Stimulated activated CD4-positive, alpha-beta T cell treated with anti-CD3 and anti-CD28 coated beads, Interleukin-4, amount 100 ng/mL, for 24 hours (primary cell): ENCODE results near the gene TMEM222.
"Not testable (repeated sequence)": the region's sequence is repeated elsewhere in the genome, so short reads cannot be mapped to it uniquely, and the experiment has no call there.

ENCODE experiments used
- DNase-seq: peaks from one replicate; pipeline ENCODE4 v3.0.0-alpha.2; 2020

The TMEM222 gene

GRCh38 chr1:27321813-27322568 is at the start of gene TMEM222:
Gene TMEM222 (plus strand): TSS chr1:27322163. CDS start chr1:27322198, 35 bp downstream.
- DNase-seq: peak; percentile 97

- DNase-seq: no peak
These were observed 47.8 kb upstream of the TMEM222 start for GRCh38 chr1:27274204-27274603.

DNA sequence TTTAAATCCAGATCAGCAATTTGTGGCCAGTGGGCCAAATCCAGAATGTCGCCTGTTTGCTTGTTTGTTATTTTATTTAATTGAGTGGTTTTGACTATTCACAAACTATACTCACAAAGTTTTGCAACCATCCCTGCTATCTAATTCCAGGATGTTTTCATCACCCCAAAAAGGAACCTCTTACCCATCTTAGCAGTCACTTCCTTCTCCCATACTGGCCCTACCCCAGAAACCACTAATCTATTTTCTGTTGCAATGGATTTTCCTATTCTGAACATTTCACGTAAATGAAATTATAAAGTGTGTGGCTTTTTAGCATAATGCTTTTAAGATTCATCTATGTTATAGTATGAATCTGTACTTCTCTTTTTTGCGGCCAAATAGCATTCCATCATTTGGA is 46.3 kb upstream of the TMEM222 start:
- DNase-seq: no peak

DNA sequence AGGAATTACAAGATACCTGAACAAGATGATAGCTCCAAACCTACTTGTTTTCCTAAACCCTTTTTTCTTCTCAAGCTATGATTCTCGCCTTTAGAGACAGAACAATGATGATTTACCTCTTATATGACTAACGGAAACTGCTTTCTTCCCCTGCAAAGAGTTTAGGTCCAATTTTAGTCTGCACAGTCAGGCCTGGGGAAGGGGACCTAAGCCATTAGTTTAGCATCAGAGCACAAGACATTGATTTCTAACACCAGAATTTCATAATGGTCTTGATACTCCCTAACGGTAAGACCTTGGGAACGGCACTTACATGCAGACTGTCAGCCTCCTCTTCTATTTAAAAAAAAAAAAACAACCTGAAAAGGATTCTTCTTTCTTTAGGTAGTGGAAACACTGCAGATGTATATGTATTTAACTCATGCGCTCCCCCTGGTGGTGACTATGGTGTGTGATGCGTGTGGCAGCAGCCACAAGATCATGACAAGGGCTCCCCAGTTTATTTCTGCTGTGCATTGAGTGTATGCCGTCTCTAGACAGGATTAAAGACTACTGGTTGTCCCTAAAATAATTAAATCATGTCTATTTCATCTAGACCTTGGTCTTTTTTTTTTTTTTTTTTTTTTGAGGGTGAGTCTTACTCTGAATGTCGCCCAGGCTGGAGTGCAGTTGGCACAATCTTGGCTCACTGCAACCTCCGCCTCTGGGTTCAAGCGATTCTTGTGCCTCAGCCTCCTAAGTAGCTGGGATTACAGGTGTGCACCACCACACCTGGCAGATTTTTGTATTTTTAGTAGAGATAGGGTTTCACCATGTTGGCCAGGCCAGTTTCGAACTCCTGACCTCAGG is 37.3 kb upstream of the TMEM222 start:
- peak; percentile 93 for DNase-seq

- no peak for DNase-seq
These were observed 36.7 kb upstream of the TMEM222 start for GRCh38 chr1:27285274-27285660.

GRCh38 chr1:27285821-27286220 is 36.1 kb upstream of the TMEM222 start:
- not testable (repeated sequence) for DNase-seq

DNA sequence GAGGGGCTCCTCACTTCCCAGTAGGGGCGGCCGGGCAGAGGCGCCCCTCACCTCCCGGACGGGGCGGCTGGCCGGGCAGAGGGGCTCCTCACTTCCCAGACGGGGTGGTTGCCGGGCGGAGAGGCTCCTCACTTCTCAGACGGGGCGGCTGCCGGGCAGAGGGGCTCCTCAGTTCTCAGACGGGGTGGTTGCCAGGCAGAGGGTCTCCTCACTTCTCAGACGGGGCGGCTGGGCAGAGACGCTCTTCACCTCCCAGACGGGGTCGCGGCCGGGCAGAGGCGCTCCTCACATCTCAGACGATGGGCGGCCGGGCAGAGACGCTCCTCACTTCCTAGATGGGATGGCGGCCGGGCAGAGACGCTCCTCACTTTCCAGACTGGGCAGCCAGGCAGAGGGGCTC is 32.8 kb upstream of the TMEM222 start:
- not testable (repeated sequence) for DNase-seq

- DNase-seq: no peak
These were observed 31.4 kb upstream of the TMEM222 start for GRCh38 chr1:27290581-27290980.

DNA sequence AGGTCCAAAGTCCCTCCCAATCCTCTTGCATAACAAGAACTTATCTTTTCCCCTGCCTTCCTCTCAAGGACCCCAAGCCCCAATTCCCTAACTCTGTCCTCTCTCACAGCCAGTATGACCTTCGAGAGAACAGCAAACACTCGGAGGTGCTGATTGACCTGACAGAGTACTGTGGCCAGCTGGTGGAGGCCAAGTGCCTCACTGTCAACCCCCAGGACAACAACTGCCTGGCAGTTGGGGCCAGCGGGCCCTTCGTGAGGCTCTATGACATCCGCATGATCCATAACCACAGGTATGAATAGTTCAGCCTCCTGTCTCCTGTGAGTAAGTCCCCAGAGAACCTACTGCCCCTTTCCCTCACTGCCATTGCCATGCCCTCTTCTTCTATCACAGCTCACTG is 29.9 kb upstream of the TMEM222 start:
- DNase-seq: no peak

DNA sequence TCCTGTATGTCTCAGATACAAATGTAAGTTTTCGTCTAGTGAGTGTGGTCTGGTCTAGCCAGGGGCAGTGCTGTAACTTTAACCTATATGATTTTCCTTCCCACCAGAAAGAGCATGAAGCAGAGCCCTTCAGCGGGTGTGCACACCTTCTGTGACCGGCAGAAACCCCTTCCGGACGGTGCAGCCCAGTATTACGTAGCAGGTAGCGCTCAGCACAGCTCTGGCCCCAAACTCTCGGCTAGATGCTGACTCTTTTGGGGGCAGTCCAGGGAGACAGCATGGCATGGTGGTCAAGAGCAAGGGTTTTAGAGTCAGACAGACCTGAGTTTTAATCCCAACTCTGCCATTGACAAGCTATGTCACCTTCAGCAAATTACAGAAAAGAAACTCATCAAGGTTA is 28.0 kb upstream of the TMEM222 start:
- no peak for DNase-seq

GRCh38 chr1:27296773-27297291 is 25.1 kb upstream of the TMEM222 start:
- peak; percentile 76 for DNase-seq

DNA sequence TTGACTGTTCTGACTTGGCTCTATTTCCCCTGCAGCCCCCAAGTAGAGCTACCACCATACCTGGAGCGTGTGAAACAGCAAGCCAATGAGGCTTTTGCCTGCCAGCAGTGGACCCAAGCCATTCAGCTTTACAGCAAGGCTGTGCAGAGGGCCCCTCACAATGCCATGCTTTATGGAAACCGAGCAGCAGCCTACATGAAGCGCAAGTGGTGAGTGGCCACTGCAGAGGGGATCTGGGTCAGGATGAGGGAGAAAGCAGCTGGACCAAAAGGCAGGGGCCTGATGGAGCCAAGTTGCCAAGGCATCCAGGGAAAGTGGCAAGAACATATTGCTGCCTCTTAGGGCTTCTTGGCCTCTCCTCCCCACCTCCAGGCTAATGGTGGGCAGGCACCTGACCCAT is 24.1 kb upstream of the TMEM222 start:
- DNase-seq: no peak

- DNase-seq: no peak
These were observed 23.2 kb upstream of the TMEM222 start for GRCh38 chr1:27298632-27299384.

- DNase-seq: no peak
These were observed 22.3 kb upstream of the TMEM222 start for GRCh38 chr1:27299385-27300271.

DNA sequence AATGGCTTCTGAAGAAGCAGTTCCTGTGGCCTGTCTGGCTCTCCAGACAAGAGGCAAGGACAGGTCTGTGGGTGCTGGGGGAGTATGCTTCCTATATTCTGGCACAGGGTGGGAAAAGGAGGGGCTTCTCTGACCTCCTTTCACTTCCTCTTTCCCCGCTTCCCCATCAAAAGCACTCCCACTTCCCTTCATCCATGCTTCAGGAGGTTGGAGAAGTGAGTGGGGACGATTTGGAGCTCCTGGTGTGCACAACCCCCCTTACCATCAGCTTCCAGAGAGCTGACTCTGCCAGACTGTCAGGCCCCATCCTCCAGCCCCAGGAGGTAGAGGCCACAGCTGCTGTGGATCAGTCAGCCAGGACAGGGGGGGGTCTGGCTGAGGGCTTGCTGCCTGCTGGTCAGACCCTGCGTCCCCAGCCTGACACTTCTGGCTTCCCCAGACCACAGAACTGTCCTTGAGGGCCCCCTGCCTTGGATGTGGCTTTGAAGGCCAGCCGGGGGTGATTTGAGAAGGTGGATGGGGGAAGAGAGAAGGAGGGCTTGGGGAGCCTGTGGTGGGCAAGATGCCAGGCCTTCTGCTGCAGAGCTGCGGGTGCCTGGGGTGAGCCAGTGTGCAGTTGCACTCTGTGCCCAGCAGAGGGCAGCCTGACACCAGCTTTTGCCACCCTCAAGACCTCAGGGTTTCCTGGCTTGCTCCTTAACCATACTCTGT is 21.5 kb upstream of the TMEM222 start:
- peak; percentile 79 for DNase-seq

GRCh38 chr1:27301052-27301422 is 20.9 kb upstream of the TMEM222 start:
- no peak for DNase-seq

DNA sequence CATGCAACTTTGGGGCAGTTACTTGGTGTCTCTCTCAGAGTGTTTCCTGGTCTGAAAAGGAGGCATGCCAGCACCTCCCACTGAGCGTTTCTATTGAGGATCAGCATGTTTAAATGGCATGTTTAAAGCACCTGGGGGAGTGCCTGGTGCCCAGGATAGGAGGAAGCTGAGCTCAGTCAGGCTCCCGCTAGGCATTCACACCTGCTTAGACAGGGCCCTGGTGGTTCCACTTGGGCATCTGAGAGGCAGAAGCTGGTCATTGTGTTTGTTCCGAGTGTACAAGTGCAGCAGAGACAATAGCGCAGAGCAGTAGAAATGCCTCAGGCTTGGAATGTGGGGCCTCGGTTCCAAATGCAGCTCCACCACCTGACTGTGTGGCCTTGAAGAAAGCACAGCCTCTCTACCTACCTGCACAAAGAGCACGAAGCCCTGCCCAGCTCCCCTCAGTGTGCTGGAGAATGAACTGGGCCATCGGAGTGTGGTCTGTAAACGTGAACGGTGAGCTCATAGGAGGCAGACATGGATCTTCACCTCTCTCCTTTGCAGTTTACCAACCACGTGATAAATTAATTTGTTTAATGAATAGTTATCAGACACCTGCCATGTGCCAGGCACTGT is 20.3 kb upstream of the TMEM222 start:
- DNase-seq: no peak

DNA sequence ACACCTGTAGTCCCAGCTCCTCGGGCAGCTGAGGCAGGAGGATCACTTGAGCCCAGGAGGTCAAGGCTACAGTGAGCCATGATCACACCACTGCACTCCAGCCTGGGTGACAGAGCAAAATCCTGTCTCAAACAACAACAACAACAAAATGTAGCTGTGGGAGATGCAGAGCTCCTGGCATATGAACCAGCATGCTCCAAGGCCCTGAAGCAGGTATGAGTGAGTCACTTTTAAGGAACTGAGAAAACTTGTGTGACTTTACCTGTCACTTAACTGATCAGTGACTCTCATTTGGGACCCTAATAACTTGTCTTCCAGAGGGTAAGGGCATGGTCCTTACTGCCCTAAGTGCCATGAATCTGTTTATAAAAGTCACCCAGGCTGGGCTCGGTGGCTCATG is 19.4 kb upstream of the TMEM222 start:
- DNase-seq: no peak

DNA sequence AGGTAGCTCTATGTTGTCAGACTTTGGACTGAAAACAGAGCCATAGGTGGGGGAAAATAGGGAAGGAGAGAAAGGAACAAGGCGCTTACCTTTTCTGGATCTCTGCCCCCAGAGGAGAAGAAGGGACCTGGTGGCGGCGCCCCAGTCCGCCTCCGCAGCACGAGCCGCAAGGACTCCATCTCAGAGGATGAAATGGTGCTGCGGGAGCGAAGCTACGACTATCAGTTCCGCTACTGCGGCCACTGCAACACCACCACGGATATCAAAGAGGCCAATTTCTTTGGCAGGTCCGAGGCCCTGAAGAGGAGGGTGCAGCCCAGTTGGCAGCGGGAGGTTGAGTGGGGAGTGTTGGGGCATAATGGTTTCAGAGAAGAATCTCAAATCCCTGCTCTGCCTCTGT is 18.5 kb upstream of the TMEM222 start:
- no peak for DNase-seq

DNA sequence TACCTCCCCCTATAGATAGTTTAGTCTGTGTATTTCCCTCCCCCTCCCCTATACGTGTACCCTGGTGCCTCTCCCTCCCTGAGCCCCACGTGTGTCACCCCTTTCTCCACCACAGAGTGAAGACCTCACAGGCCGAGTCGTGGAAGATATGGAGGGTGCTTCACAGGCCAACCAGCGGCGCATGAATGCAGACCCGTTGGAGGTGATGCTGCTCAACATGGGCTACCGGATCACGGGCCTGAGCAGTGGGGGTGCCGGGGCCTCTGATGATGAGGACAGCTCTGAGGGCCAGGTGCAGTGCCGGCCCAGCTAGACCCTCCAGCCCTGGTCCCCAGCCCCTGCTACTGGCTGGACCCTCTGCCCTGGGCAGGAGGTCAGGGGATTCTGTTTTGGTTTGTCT is 15.9 kb upstream of the TMEM222 start:
- no peak for DNase-seq
